PFSK-1 (cell line): ENCODE results near the gene RPLP1.

Source experiments
- FOXP2 ChIP-seq: optimal IDR thresholded peaks from 2 replicates; pipeline ENCODE3; 2011; ENCODE audit warnings: borderline replicate concordance, control low read depth, inconsistent platforms; ENCODE audit not compliant: insufficient read depth; ENCODE audit errors: extremely low read length, extremely low read depth
- POLR2AphosphoS5 ChIP-seq: IDR thresholded peaks from 2 replicates; pipeline ENCODE4 v1.6.1; 2012; ENCODE audit warnings: low read depth, mild to moderate bottlenecking, control low read depth, low read length, moderate library complexity
- REST ChIP-seq, 2 experiments: IDR thresholded peaks; 2 replicates each; pipeline versions ENCODE4 v1.6.1 to v1.8.0; 2011 to 2012; ENCODE audit warnings: low read depth in 2 of 2, low read length in 2 of 2, control low read depth in 1 of 2, inconsistent platforms in 1 of 2, mild to moderate bottlenecking in 1 of 2, moderate library complexity in 1 of 2; ENCODE audit not compliant: insufficient read depth in 1 of 2
- SIN3A ChIP-seq: IDR thresholded peaks from 2 replicates; pipeline ENCODE4 v1.6.1; 2012; ENCODE audit warnings: mild to moderate bottlenecking, low read length, moderate library complexity, borderline replicate concordance; ENCODE audit not compliant: insufficient read depth
- TAF1 ChIP-seq: IDR thresholded peaks from 2 replicates; pipeline ENCODE4 v1.6.1; 2012; ENCODE audit warnings: low read length, control low read depth, borderline replicate concordance; ENCODE audit not compliant: insufficient read depth

GRCh38 chr15:69436951-69437350, 15.7 kb upstream of the RPLP1 start:
- TF ChIP-seq POLR2AphosphoS5 (no peak), REST (IDR thresholded peaks at IDR 0.05; ENCODE audit: insufficient read depth in 1 of 2, low read depth in 2 of 2, low read length in 2 of 2) (no peak), TAF1 (no peak), SIN3A (no peak), FOXP2 (no peak)
